H9 (cell line): Measurements from ENCODE around the gene SLC16A3. TPM values are rescaled to one million over a fixed set of nuclear protein-coding genes. Genes with fewer than 3 reads are reported as not detected.

Experiments
- DNase-seq: peaks from one replicate; pipeline ENCODE4 v3.0.0-alpha.2; 2017
- H2AFZ ChIP-seq: one replicate; pipeline ENCODE4 v1.6.1; 2013; ENCODE audit warnings: mild to moderate bottlenecking, low read length, control low read depth, moderate library complexity
- H2AK5ac ChIP-seq: 2 replicates; pipeline ENCODE4 v1.6.1; 2013; ENCODE audit warnings: low read length, control low read depth, mixed read lengths; ENCODE audit not compliant: insufficient read length
- H2BK120ac ChIP-seq: one replicate; pipeline ENCODE4 v1.6.1; 2013; ENCODE audit warnings: low read depth, mild to moderate bottlenecking, low read length, control low read depth, inconsistent platforms; ENCODE audit not compliant: poor library complexity, severe bottlenecking
- H2BK12ac ChIP-seq: 2 replicates; pipeline ENCODE4 v1.6.1; 2013; ENCODE audit warnings: low read length, control low read depth, mixed read lengths, low read depth; ENCODE audit not compliant: insufficient read length
- H2BK15ac ChIP-seq: 2 replicates; pipeline ENCODE4 v1.6.1; 2013; ENCODE audit warnings: low read depth, low read length, control low read depth
- H2BK20ac ChIP-seq: one replicate; pipeline ENCODE4 v1.6.1; 2013; ENCODE audit warnings: low read depth, mild to moderate bottlenecking, low read length, control low read depth, inconsistent platforms; ENCODE audit not compliant: poor library complexity, severe bottlenecking
- H2BK5ac ChIP-seq: 2 replicates; pipeline ENCODE4 v1.6.1; 2013; ENCODE audit warnings: low read length, control low read depth, mixed read lengths; ENCODE audit not compliant: insufficient read length
- H3K14ac ChIP-seq: 2 replicates; pipeline ENCODE4 v1.6.1; 2013; ENCODE audit warnings: low read length, control low read depth; ENCODE audit not compliant: insufficient read depth
- H3K18ac ChIP-seq: 2 replicates; pipeline ENCODE4 v1.6.1; 2013; ENCODE audit warnings: low read depth, mild to moderate bottlenecking, mixed read lengths, low read length, control low read depth; ENCODE audit not compliant: insufficient read length
- H3K23ac ChIP-seq: 2 replicates; pipeline ENCODE4 v1.6.1; 2013; ENCODE audit warnings: low read length, control low read depth, mixed read lengths, low read depth; ENCODE audit not compliant: insufficient read length
- H3K23me2 ChIP-seq: 2 replicates; pipeline ENCODE4 v1.6.1; 2013; ENCODE audit warnings: low read depth, mild to moderate bottlenecking, mixed read lengths, low read length, control low read depth; ENCODE audit not compliant: insufficient read length, poor library complexity, severe bottlenecking
- H3K27ac ChIP-seq: 2 replicates; pipeline ENCODE4 v1.5.1; 2013; ENCODE audit warnings: low read length, control low read depth, mixed read lengths, low read depth; ENCODE audit not compliant: insufficient read length
- H3K27me3 ChIP-seq: 2 replicates; pipeline ENCODE4 v1.6.1; 2013; ENCODE audit warnings: low read length, control low read depth, inconsistent platforms; ENCODE audit not compliant: insufficient read depth
- H3K4ac ChIP-seq: 2 replicates; pipeline ENCODE4 v1.6.1; 2013; ENCODE audit warnings: low read depth, mild to moderate bottlenecking, control low read depth, inconsistent platforms, low read length, moderate library complexity
- H3K4me1 ChIP-seq: 2 replicates; pipeline ENCODE4 v1.6.1; 2013; ENCODE audit warnings: low read length, control low read depth, inconsistent platforms; ENCODE audit not compliant: insufficient read depth
- H3K4me2 ChIP-seq: 2 replicates; pipeline ENCODE4 v1.6.1; 2013; ENCODE audit warnings: low read length, control low read depth, mixed read lengths; ENCODE audit not compliant: insufficient read length, insufficient read depth
- H3K56ac ChIP-seq: 2 replicates; pipeline ENCODE4 v1.6.1; 2013; ENCODE audit warnings: low read depth, mild to moderate bottlenecking, mixed read lengths, low read length, control low read depth; ENCODE audit not compliant: insufficient read length
- H3K79me1 ChIP-seq: 2 replicates; pipeline ENCODE4 v1.6.1; 2013; ENCODE audit warnings: low read depth, mild to moderate bottlenecking, moderate library complexity, low read length, control low read depth, inconsistent platforms; ENCODE audit not compliant: insufficient read depth, poor library complexity, severe bottlenecking
- H3K79me2 ChIP-seq: 2 replicates; pipeline ENCODE4 v1.6.1; 2013; ENCODE audit warnings: low read length, control low read depth, inconsistent platforms; ENCODE audit not compliant: insufficient read depth
- H3K9ac ChIP-seq: 2 replicates; pipeline ENCODE4 v1.6.1; 2013; ENCODE audit warnings: low read length, control low read depth, mixed read lengths; ENCODE audit not compliant: insufficient read length; ENCODE audit errors: extremely low read depth
- H3K9me3 ChIP-seq: one replicate; pipeline ENCODE4 v1.6.1; 2013; ENCODE audit warnings: low read depth, low read length, inconsistent platforms; ENCODE audit not compliant: control insufficient read depth
- H3T11ph ChIP-seq: one replicate; pipeline ENCODE4 v1.6.1; 2013; ENCODE audit warnings: mild to moderate bottlenecking, low read length, control low read depth, inconsistent platforms
- H4K20me1 ChIP-seq: one replicate; pipeline ENCODE4 v1.6.1; 2013; ENCODE audit not compliant: control insufficient read depth, insufficient read length, insufficient read depth
- H4K5ac ChIP-seq: 2 replicates; pipeline ENCODE4 v1.6.1; 2013; ENCODE audit warnings: low read depth, mild to moderate bottlenecking, mixed read lengths, low read length, control low read depth; ENCODE audit not compliant: insufficient read length
- H4K8ac ChIP-seq: replicated peaks from 2 replicates; pipeline ENCODE4 v1.6.1; 2013; ENCODE audit warnings: low read length, control low read depth, mixed read lengths, low read depth; ENCODE audit not compliant: insufficient read length
- H4K91ac ChIP-seq: 2 replicates; pipeline ENCODE4 v1.6.1; 2013; ENCODE audit warnings: low read depth, mild to moderate bottlenecking, moderate library complexity, mixed read lengths, low read length, control low read depth; ENCODE audit not compliant: insufficient read length
- H3K27ac Mint-ChIP-seq, 3 experiments: 2 replicates in 2 of 3; 3 replicates in 1 of 3; pipeline ENCODE4 v1.8.0; 2020 to 2021; ENCODE audit warnings: mixed read lengths in 3 of 3, mild to moderate bottlenecking in 1 of 3, moderate library complexity in 1 of 3
- H3K27me3 Mint-ChIP-seq: 2 replicates; pipeline ENCODE4 v1.8.0; 2021; ENCODE audit warnings: low read depth, mild to moderate bottlenecking, moderate library complexity, mixed read lengths
- H3K36me3 Mint-ChIP-seq, 3 experiments: 2 replicates in 2 of 3; 3 replicates in 1 of 3; pipeline ENCODE4 v1.8.0; 2020 to 2021; ENCODE audit warnings: low read depth in 3 of 3, mixed read lengths in 3 of 3; ENCODE audit not compliant: insufficient read depth in 1 of 3
- H3K4me1 Mint-ChIP-seq, 2 experiments: 2 replicates each; pipeline ENCODE4 v1.8.0; 2020; ENCODE audit warnings: mixed read lengths in 2 of 2
- H3K4me3 Mint-ChIP-seq, 2 experiments: 2 replicates in 1 of 2; 3 replicates in 1 of 2; pipeline ENCODE4 v1.8.0; 2020 to 2021; ENCODE audit warnings: mild to moderate bottlenecking in 2 of 2, mixed read lengths in 2 of 2, moderate library complexity in 1 of 2
- H3K9me3 Mint-ChIP-seq, 2 experiments: 2 replicates in 1 of 2; 3 replicates in 1 of 2; pipeline ENCODE4 v1.8.0; 2020; ENCODE audit warnings: mild to moderate bottlenecking in 2 of 2, mixed read lengths in 2 of 2, moderate library complexity in 1 of 2
- WGBS: extraction: QIAGEN DNeasy Blood & Tissue Kit; methylation state at CpG from one replicate; pipeline ENCODE4 v1.1.7; 2013; ENCODE audit warnings: missing lambda C conversion rate, low lambda C conversion rate, mixed read lengths; ENCODE audit not compliant: insufficient read length; ENCODE audit errors: extremely low coverage; 5-methylcytosine and 5-hydroxymethylcytosine counted together
- total RNA-seq: library from RNA; stranded (reverse); gene quantifications from 2 replicates; pipeline ENCODE4 v1.2.1, GENCODE V29; 2021
- TF ChIP-seq, protein P1 (sequence below): fragments of 200-600 bp; sonication (generic); conservative IDR thresholded peaks from 3 replicates; pipeline ENCODE4 v1.8.0; 2021; ENCODE audit warnings: antibody characterized with exemption, mild to moderate bottlenecking

SLC16A3 gene
- total RNA-seq, 1 experiment from 2014 or later = 28.4 TPM

DNA sequence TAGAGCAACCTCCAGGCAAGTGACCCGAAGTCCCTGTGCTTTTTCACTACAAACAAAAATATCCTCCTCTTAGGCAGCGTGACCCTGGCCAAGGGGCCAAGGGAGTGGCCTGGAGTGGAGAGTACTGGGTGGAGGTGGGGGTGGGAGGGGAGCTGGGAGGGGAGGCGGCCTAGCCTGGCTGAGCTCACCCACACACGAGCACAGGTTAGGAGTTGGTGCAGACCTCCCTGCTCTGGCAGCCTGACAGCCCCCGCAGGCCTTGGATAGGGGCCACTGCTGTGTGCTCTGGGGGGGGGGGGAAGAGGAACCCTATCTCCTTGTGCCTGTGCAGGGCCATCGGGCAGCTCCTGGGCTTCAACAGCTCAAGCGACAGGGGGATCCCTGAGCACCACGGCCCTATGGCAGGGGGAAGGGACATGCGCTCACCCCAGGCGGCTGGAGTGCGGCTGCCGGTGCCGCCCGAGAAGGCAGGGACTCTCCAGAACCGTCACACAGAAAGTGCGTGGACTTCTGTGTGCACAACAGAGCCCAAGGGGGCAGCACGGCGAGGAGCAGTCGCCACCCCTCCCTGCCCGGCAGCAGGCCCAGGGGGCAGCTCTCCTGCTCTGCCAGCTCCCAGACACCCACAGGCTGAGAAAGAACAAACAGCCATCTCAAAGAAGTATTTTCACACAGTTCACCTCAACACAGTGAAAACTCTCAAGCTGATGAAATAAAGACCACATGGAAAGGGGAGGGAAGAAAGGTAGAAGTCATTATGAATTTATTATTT, 13.3 kb downstream of the SLC16A3 start:
- TF ChIP-seq, protein P1, sequence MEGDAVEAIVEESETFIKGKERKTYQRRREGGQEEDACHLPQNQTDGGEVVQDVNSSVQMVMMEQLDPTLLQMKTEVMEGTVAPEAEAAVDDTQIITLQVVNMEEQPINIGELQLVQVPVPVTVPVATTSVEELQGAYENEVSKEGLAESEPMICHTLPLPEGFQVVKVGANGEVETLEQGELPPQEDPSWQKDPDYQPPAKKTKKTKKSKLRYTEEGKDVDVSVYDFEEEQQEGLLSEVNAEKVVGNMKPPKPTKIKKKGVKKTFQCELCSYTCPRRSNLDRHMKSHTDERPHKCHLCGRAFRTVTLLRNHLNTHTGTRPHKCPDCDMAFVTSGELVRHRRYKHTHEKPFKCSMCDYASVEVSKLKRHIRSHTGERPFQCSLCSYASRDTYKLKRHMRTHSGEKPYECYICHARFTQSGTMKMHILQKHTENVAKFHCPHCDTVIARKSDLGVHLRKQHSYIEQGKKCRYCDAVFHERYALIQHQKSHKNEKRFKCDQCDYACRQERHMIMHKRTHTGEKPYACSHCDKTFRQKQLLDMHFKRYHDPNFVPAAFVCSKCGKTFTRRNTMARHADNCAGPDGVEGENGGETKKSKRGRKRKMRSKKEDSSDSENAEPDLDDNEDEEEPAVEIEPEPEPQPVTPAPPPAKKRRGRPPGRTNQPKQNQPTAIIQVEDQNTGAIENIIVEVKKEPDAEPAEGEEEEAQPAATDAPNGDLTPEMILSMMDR = no peak
- H2AFZ ChIP-seq = no peak overlapping the region
- Mint-ChIP-seq H3K9me3 (no peaks in the 10 kb centered on the region), H3K4me3 (no peak overlapping the region), H3K27me3 (peaks cover 3% of the 10 kb centered on the region; the same call in 1 of the 2 replicates), H3K36me3 (peaks cover 22 to 58% (median 52%) of the 10 kb centered on the region in 3 experiments; a peak in 6 of 7 replicates), H3K4me1 (peaks cover 0 to 8% of the 10 kb centered on the region in 2 experiments; a peak in 3 of 4 replicates), H3K27ac (peak overlapping the region in 1 of 3 experiments; percentile 78; a peak in 1 of 7 replicates)
- H4K5ac ChIP-seq = no peak overlapping the region
- H2BK20ac ChIP-seq = no peak overlapping the region
- peak; percentile 33 for DNase-seq
- H2BK15ac ChIP-seq = no peak overlapping the region
- H3K4me2 ChIP-seq = no peak overlapping the region
- no peak overlapping the region for H3K9ac ChIP-seq
- no peak overlapping the region; the same call in 1 of the 2 replicates for H3K14ac ChIP-seq
- no peak overlapping the region for H4K91ac ChIP-seq
- H3K4ac ChIP-seq = no peak overlapping the region
- H2AK5ac ChIP-seq = no peak overlapping the region
- no peaks in the 10 kb centered on the region for H3K23me2 ChIP-seq
- H2BK120ac ChIP-seq = no peak overlapping the region
- no CpG with 5 or more reads among the region's 20 CpGs for WGBS
- no peaks in the 10 kb centered on the region for H3K79me1 ChIP-seq
- no peak overlapping the region for H3K27ac ChIP-seq
- H2BK12ac ChIP-seq = no peak overlapping the region
- H3K23ac ChIP-seq = no peak overlapping the region
- no peak overlapping the region for H3K56ac ChIP-seq
- H3K27me3 ChIP-seq = no peaks in the 10 kb centered on the region
- peaks cover 2% of the 10 kb centered on the region; the same call in 1 of the 2 replicates for H3K79me2 ChIP-seq
- H3K4me1 ChIP-seq = no peaks in the 10 kb centered on the region
- H2BK5ac ChIP-seq = no peak overlapping the region
- no peak overlapping the region for H4K8ac ChIP-seq
- H3K18ac ChIP-seq = no peak overlapping the region
- H3K9me3 ChIP-seq = no peaks in the 10 kb centered on the region
- no peak overlapping the region for H3T11ph ChIP-seq
- no peaks in the 10 kb centered on the region for H4K20me1 ChIP-seq
